Ovary (tissue), 3 donors: ENCODE data around the gene AKNAD1.

Experiments
- CTCF ChIP-seq, 3 donors: fragments of 450-650 bp in 2 of 3; fragments of 200-600 bp in 1 of 3; IDR thresholded peaks; one replicate each; pipeline versions ENCODE4 v1.5.1 to v1.8.0; 2016 to 2022; ENCODE audit warnings: antibody characterized with exemption in 3 of 3, mild to moderate bottlenecking in 1 of 3
- EP300 ChIP-seq: sonication (generic); formaldehyde crosslinking; IDR thresholded peaks from one replicate; pipeline ENCODE4 v1.6.1; 2017; ENCODE audit warnings: antibody characterized with exemption
- POLR2A ChIP-seq: fragments of 450-650 bp; IDR thresholded peaks from one replicate; pipeline ENCODE4 v1.6.1; 2017; ENCODE audit warnings: antibody characterized with exemption, mild to moderate bottlenecking, moderate library complexity
- donor health status: DM: no; HTN: no; CAD: no.

GRCh38 chr1:108813326-108813725 lies 43.6 kb downstream of the AKNAD1 start:
- TF ChIP-seq CTCF (IDR thresholded peaks at IDR 0.05) (no peak), POLR2A (no peak), EP300 (no peak)
